C4-2B (cell line): ENCODE data around the gene PRPF6.

ENCODE experiments used
- CTCF ChIP-seq: fragments of 450-650 bp; conservative IDR thresholded peaks from 2 replicates; pipeline ENCODE4 v1.5.1; 2017; ENCODE audit warnings: mild to moderate bottlenecking
- ZFX ChIP-seq: fragments of 450-650 bp; IDR thresholded peaks from 2 replicates; pipeline ENCODE4 v1.6.1; 2017

- TF ChIP-seq CTCF (no peak), ZFX (no peak)
These were observed 40.9 kb upstream of the PRPF6 start for GRCh38 chr20:63940071-63940471.
